Naive thymus-derived CD4-positive, alpha-beta T cell (primary cell): ENCODE measurements around the gene RAB26. TPM values are rescaled to one million over a fixed set of nuclear protein-coding genes. Genes with fewer than 3 reads are reported as not detected.
A peak's percentile ranks its signal among the peaks of the same experiment; 100 is the strongest.
"Not testable (repeated sequence)": the region's sequence is repeated elsewhere in the genome, so short reads cannot be mapped to it uniquely, and the experiment has no call there.

ENCODE experiments used
- ATAC-seq: fragments of 150-1000 bp; cut with Tn5 transposase; 2 replicates; pipeline ENCODE4 v1.10.0; 2021; ENCODE audit warnings: mild to moderate bottlenecking, moderate library complexity
- CTCF ChIA-PET: fragments of 350-600 bp; sonication (Branson Sonifier 250); formaldehyde crosslinking; loops from one replicate; lab custom pipeline; 2021; ENCODE audit warnings: antibody characterized with exemption; lab: Charles Lee
- POLR2A ChIA-PET: fragments of 350-600 bp; sonication (Branson Sonifier 250); formaldehyde crosslinking; loops from one replicate; lab custom pipeline; 2021; ENCODE audit warnings: antibody characterized with exemption, inconsistent platforms; lab: Charles Lee
- DNase-seq, 9 donors: peaks; one replicate each; pipeline versions ENCODE4 v3.0.0 to v3.0.0-alpha.2; 2020 to 2022; ENCODE audit warnings: mixed read lengths in 1 of 9
- H3K27ac ChIP-seq: one replicate; pipeline ENCODE4 v1.7.0; 2013; ENCODE audit warnings: mild to moderate bottlenecking, low read depth, low read length, moderate library complexity
- H3K27me3 ChIP-seq, 2 donors: one replicate each; pipeline ENCODE4 v1.7.0; 2013; ENCODE audit warnings: low read length in 2 of 2, mild to moderate bottlenecking in 2 of 2, moderate library complexity in 2 of 2; ENCODE audit not compliant: control insufficient read depth in 2 of 2, insufficient read depth in 2 of 2
- H3K36me3 ChIP-seq, 3 experiments: 1 replicate in 2 of 3; 2 replicates in 1 of 3; pipeline ENCODE4 v1.7.0; 2013; ENCODE audit warnings: low read length in 3 of 3, mild to moderate bottlenecking in 3 of 3, moderate library complexity in 1 of 3; ENCODE audit not compliant: insufficient read depth in 3 of 3, control insufficient read depth in 2 of 3
- H3K4me1 ChIP-seq, 2 donors: one replicate each; pipeline ENCODE4 v1.7.0; 2013; ENCODE audit warnings: low read length in 2 of 2, mild to moderate bottlenecking in 2 of 2, moderate library complexity in 1 of 2; ENCODE audit not compliant: control insufficient read depth in 2 of 2, insufficient read depth in 2 of 2
- H3K4me3 ChIP-seq: 2 replicates; pipeline ENCODE4 v1.7.0; 2013; ENCODE audit warnings: mild to moderate bottlenecking, low read length
- H3K9me3 ChIP-seq, 3 experiments: 1 replicate in 2 of 3; 2 replicates in 1 of 3; pipeline ENCODE4 v1.7.0; 2013; ENCODE audit warnings: low read length in 3 of 3; ENCODE audit not compliant: control insufficient read depth in 2 of 3
- H3K27ac Mint-ChIP-seq, 9 donors: one replicate each; pipeline ENCODE4 v1.8.0; 2020 to 2022; ENCODE audit warnings: mixed read lengths in 9 of 9, mild to moderate bottlenecking in 8 of 9, moderate library complexity in 5 of 9, inconsistent platforms in 2 of 9
- H3K27me3 Mint-ChIP-seq, 5 donors: one replicate each; pipeline ENCODE4 v1.8.0; 2021 to 2022; ENCODE audit warnings: mixed read lengths in 5 of 5, mild to moderate bottlenecking in 1 of 5
- H3K36me3 Mint-ChIP-seq, 5 donors: one replicate each; pipeline ENCODE4 v1.8.0; 2020 to 2022; ENCODE audit warnings: mixed read lengths in 5 of 5, mild to moderate bottlenecking in 3 of 5, inconsistent platforms in 1 of 5
- H3K4me1 Mint-ChIP-seq, 7 donors: one replicate each; pipeline ENCODE4 v1.8.0; 2020 to 2022; ENCODE audit warnings: mixed read lengths in 7 of 7, mild to moderate bottlenecking in 3 of 7, inconsistent platforms in 1 of 7
- H3K4me3 Mint-ChIP-seq, 10 donors: one replicate each; pipeline ENCODE4 v1.8.0; 2020 to 2022; ENCODE audit warnings: mild to moderate bottlenecking in 10 of 10, mixed read lengths in 10 of 10, moderate library complexity in 6 of 10, inconsistent platforms in 2 of 10
- H3K9me3 Mint-ChIP-seq, 11 donors: one replicate each; pipeline ENCODE4 v1.8.0; 2020 to 2022; ENCODE audit warnings: mixed read lengths in 11 of 11, mild to moderate bottlenecking in 4 of 11, inconsistent platforms in 1 of 11, moderate library complexity in 1 of 11
- intact Hi-C, 2 donors: fragments of 100-400 bp; cut with micrococcal nuclease; formaldehyde crosslinking; loops; one replicate each; pipeline ENCODE4 v1.15.1; 2023
- polyA plus RNA-seq, 2 donors: library from polyadenylated mRNA; unstranded; fragments of 300-500 nt; fragmentation: Illumina TruSeq; gene quantifications; one replicate each; pipeline ENCODE4 v1.2.3, GENCODE V29; 2021
- total RNA-seq, 6 experiments: library from RNA in 5 of 6; stranded (reverse) in 5 of 6; gene quantifications; 1 replicate in 5 of 6; 2 replicates in 1 of 6; pipeline ENCODE4 v1.2.3 and lab custom pipeline; 2021 to 2026

The RAB26 gene
- total and polyA plus RNA-seq, 7 experiments from 2014 or later, result 0.29 to 0.86 (median 0.66) TPM; not detected in 4

GRCh38 chr16:2110332-2111008 lies 38.0 kb upstream of the RAB26 start:
- POLR2A ChIA-PET, H3K4me3 Mint-ChIP-seq, CTCF ChIA-PET, H3K27ac Mint-ChIP-seq, H3K27ac ChIP-seq, H3K9me3 Mint-ChIP-seq, intact Hi-C loops, H3K36me3 Mint-ChIP-seq, H3K4me1 Mint-ChIP-seq, DNase-seq, ATAC-seq, H3K9me3 ChIP-seq, H3K27me3 Mint-ChIP-seq, H3K4me1 ChIP-seq, H3K27me3 ChIP-seq, H3K4me3 ChIP-seq: not testable (repeated sequence)
- peaks cover 0 to 42% (median 0%) of the 10 kb centered on the region in 3 experiments for H3K36me3 ChIP-seq

- H3K27ac ChIP-seq, H3K9me3 ChIP-seq, intact Hi-C loops, CTCF ChIA-PET, H3K36me3 Mint-ChIP-seq, H3K4me1 Mint-ChIP-seq, H3K4me1 ChIP-seq, DNase-seq, POLR2A ChIA-PET, H3K27ac Mint-ChIP-seq, H3K9me3 Mint-ChIP-seq, H3K27me3 Mint-ChIP-seq, ATAC-seq, H3K27me3 ChIP-seq, H3K4me3 Mint-ChIP-seq, H3K4me3 ChIP-seq: not testable (repeated sequence)
- peaks cover 0 to 38% (median 0%) of the 10 kb centered on the region in 3 experiments for H3K36me3 ChIP-seq
Measured at GRCh38 chr16:2111009-2111353, 37.4 kb upstream of the RAB26 start.

GRCh38 chr16:2111412-2112335 lies 36.8 kb upstream of the RAB26 start:
- ATAC-seq, H3K4me3 ChIP-seq, H3K4me3 Mint-ChIP-seq, H3K9me3 ChIP-seq, POLR2A ChIA-PET, H3K27me3 ChIP-seq, intact Hi-C loops, H3K27me3 Mint-ChIP-seq, H3K4me1 Mint-ChIP-seq, H3K9me3 Mint-ChIP-seq, H3K4me1 ChIP-seq, DNase-seq, H3K27ac ChIP-seq, H3K36me3 Mint-ChIP-seq, H3K27ac Mint-ChIP-seq, CTCF ChIA-PET: not testable (repeated sequence)
- H3K36me3 ChIP-seq, result peaks cover 0 to 38% (median 0%) of the 10 kb centered on the region in 3 experiments

GRCh38 chr16:2112539-2113106 lies 35.8 kb upstream of the RAB26 start:
- H3K9me3 Mint-ChIP-seq, intact Hi-C loops, H3K36me3 Mint-ChIP-seq, DNase-seq, H3K9me3 ChIP-seq, H3K4me3 ChIP-seq, ATAC-seq, H3K4me3 Mint-ChIP-seq, H3K27ac Mint-ChIP-seq, CTCF ChIA-PET, H3K4me1 ChIP-seq, H3K27me3 ChIP-seq, H3K27ac ChIP-seq, H3K4me1 Mint-ChIP-seq, POLR2A ChIA-PET, H3K27me3 Mint-ChIP-seq: not testable (repeated sequence)
- peaks cover 0 to 33% (median 0%) of the 10 kb centered on the region in 3 experiments for H3K36me3 ChIP-seq

- DNase-seq, H3K9me3 ChIP-seq, POLR2A ChIA-PET, H3K27me3 ChIP-seq, H3K4me1 Mint-ChIP-seq, ATAC-seq, intact Hi-C loops, H3K4me1 ChIP-seq, H3K27ac Mint-ChIP-seq, H3K27me3 Mint-ChIP-seq, H3K36me3 Mint-ChIP-seq, H3K27ac ChIP-seq, H3K9me3 Mint-ChIP-seq, H3K4me3 Mint-ChIP-seq, CTCF ChIA-PET, H3K4me3 ChIP-seq: not testable (repeated sequence)
- peaks cover 0 to 25% (median 0%) of the 10 kb centered on the region in 3 experiments for H3K36me3 ChIP-seq
Measured at GRCh38 chr16:2114225-2114624, 34.2 kb upstream of the RAB26 start.

GRCh38 chr16:2114885-2115590 lies 33.4 kb upstream of the RAB26 start:
- H3K27ac ChIP-seq, H3K27me3 ChIP-seq, DNase-seq, H3K4me1 Mint-ChIP-seq, H3K4me1 ChIP-seq, POLR2A ChIA-PET, H3K9me3 Mint-ChIP-seq, H3K36me3 Mint-ChIP-seq, intact Hi-C loops, H3K27me3 Mint-ChIP-seq, ATAC-seq, H3K9me3 ChIP-seq, CTCF ChIA-PET, H3K4me3 Mint-ChIP-seq, H3K4me3 ChIP-seq: not testable (repeated sequence)
- H3K36me3 ChIP-seq, result peaks cover 0 to 25% (median 0%) of the 10 kb centered on the region in 3 experiments
- H3K27ac Mint-ChIP-seq, result peak overlapping the region in 1 of 9 donors; percentile 25
